ENCODE measurements around the gene SLC26A9. TPM values are rescaled to one million over a fixed set of nuclear protein-coding genes. Genes with fewer than 3 reads are reported as not detected.

Gene SLC26A9
- total RNA-seq, 1 donor from 2014 or later = 0.23 TPM

GRCh38 chr1:205973377-205974232, 30.3 kb upstream of the SLC26A9 start:
- no peak for DNase-seq (ENCODE audit: extremely low read depth, low read depth, low spot score)

DNA sequence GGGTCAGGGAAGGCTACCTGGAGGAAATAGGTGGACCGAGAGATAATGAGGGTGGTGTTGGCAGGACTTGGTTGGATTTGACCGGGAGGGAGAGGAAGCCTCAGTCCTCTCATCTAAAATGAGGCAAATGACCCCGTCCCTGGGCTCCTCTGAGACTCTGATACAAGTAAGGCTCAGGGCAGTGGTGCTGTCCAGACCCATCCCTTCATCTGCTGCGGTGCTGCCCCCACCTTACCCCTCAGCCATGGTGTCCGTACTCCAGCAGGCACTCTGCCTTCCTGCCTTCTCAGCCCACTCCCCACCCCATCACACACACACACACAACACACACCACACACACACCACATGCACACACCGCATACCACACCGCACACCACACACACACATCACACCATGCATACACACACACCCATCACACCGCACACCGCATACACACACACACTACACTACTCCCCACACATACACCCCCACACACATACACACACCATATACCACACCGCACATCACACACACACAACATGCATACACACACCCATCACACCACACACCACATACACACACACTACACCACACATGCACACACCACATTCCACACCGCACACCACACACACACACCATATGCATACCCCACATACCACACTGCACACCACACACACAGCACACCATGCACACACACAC, 29.4 kb upstream of the SLC26A9 start:
- no peak for DNase-seq (ENCODE audit: extremely low read depth, low read depth, low spot score)

- no peak for DNase-seq (ENCODE audit: extremely low read depth, low read depth, low spot score)
These were observed 28.8 kb upstream of the SLC26A9 start for GRCh38 chr1:205972081-205972480.

GRCh38 chr1:205971082-205971481, 27.8 kb upstream of the SLC26A9 start:
- no peak for DNase-seq (ENCODE audit: extremely low read depth, low read depth, low spot score)

- DNase-seq (ENCODE audit: extremely low read depth, low read depth, low spot score) = no peak
These were observed 27.2 kb upstream of the SLC26A9 start for GRCh38 chr1:205970486-205970885.

GRCh38 chr1:205969229-205969628, 26.0 kb upstream of the SLC26A9 start:
- no peak for DNase-seq (ENCODE audit: extremely low read depth, low read depth, low spot score)

DNA sequence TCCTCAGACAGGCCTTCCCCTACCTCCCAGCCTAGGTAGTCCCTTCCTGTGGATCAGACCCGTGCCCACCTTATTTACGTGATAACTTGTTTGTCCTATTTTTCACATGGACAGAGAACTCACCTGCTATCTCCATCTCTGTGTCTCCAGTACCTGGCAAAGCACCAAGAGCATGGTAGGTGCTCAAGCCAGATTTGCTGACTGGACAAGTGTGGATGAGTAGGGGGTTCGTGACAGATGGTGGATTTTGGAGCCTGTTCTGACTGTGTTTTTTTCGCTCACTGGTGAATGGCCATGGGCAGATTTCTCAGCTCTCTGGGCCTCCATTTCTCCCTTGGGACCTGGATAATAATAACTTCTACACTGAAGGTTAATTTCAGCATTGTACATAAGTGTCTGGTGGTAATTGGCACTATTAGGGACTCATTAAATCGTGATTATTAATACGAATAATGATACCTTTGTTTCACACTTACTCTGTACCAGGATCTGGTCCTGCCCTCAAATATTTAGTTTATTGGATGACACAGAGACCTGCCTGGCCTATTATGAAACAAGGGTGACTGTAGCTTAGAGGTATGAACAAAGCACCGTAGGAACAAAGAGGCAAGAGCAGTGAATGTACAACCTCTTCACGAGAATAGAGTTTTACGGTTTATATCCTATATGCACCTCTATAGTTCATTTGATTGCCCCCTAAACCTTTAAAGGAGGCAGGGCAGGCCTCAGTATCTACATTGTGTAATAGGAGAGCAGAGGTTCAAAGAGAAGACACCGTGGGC, 24.5 kb upstream of the SLC26A9 start:
- DNase-seq (ENCODE audit: extremely low read depth, low read depth, low spot score) = no peak

DNA sequence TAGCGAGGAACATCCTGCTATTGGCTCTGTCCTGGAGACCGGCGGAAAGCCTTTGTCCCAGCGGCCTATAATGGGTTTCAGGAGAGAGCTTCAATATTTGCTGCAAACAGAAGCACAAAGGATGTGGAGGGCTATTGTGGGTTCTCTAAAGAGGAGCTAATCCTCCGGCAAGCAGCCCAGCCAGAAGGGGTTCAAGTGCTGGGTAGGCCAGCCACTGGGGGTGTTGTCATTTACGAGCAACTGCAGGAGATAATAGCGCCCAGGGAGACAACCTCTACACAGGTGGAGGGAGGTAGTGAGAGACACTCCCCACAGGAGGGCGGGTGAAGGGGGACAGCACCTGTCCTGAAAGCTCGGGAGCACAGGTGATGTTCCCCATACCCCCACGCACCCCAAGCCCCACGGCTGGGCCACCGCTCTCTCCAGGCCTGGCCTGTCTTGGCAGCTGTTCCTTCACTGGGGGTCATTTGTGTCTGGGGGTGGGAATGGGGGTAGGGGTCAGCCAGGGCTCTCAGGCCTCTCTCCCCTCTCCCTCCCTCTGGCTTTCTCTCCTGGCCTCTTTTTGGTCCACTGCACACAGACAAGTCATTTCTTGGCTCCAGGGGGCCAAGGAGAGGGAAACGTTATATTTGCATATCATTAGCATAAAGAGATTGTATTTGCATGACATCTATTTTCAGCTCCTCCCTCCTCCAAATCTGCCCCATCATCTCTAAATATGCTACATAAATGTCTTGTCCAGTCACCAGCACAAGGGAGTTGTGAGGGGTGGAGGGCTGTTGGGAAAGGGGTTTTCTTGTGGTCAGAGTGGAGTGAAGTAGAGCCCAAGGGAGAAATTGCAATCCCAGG, 22.0 kb upstream of the SLC26A9 start:
- DNase-seq (ENCODE audit: extremely low read depth, low read depth, low spot score) = no peak

DNA sequence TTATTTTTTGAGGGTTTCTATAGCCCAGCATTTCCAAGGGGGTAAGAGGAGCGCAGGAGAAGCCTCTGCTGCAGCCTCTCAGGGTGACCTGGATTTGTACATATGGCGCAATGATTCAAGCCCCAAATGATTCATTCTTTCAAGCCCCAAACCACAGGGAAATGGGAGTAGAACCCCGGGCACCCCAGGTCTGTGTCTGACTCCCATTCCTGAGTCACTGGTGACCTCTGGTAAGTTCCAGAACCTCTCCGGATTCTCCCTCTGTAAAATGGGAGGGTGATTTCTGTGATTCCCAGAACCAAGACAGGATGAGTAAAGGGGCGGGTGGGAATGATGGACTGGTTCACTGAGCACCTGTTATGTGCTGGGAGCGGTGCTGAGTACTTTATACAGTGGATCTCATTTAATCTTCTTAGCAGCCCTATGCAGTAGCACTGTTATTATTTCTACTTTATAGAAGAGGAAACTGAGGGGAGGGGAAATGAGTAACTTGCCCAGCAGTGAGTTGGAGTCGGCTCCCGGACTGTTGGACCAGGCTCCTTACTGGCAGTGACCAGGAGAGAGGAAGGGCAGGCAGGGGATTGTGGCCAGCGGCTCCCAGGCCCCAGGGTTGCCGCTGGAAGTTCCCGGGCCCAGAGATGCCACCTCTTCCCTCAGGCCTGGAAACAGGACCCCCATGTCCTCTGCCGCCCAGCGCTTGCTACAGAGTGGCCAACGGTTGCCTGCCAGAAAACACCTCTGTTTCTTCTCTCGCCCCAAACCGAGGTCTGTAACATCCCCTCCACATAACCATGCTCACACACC, 20.3 kb upstream of the SLC26A9 start:
- no peak for DNase-seq (ENCODE audit: extremely low read depth, low read depth, low spot score)

DNA sequence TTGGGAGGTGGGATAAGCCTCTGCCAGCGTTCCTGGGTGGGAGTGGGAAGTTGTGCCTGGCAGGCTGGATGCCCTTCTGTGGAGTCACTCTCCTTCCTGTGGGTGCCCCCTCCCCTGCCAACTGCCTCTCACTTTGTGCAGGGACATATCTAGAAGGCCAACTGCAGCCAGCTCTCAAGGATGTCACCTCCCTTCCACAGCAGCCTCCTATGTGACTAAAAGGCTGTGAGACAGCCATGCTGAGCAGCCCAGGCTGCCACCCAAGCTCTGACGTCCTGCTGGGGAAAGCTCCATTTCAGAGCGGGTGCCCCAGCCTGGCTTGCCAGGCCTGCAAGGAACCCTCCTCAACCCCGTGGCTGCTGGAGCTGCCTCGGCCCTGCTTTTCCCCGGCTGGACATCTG, 19.6 kb upstream of the SLC26A9 start:
- DNase-seq (ENCODE audit: extremely low read depth, low read depth, low spot score) = no peak

- no peak for DNase-seq (ENCODE audit: extremely low read depth, low read depth, low spot score)
These were observed 18.9 kb upstream of the SLC26A9 start for GRCh38 chr1:205961991-205962820.

- no peak for DNase-seq (ENCODE audit: extremely low read depth, low read depth, low spot score)
These were observed 18.1 kb upstream of the SLC26A9 start for GRCh38 chr1:205961405-205961804.

DNA sequence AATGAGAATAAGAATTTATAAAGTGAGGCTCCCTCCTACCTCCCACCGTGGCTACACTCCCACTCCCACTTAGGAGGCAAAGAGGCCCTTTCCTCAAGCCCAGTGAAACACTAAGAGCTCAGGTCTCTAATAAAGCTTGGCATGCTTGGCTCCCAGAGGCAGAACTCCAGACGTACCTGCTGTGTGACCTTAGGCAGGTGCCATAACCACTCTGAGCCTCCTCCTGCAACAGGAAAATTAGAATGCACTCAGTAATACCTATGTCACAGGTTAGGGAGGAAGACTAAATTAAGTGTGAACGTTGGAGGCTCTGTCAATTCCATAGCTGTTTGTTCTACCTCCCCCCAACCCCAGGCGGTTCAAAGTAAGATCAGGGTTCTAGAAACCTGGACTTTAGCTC, 16.5 kb upstream of the SLC26A9 start:
- DNase-seq (ENCODE audit: extremely low read depth, low read depth, low spot score) = no peak

- no peak for DNase-seq (ENCODE audit: extremely low read depth, low read depth, low spot score)
These were observed 12.2 kb upstream of the SLC26A9 start for GRCh38 chr1:205955499-205955898.

- no peak for DNase-seq (ENCODE audit: extremely low read depth, low read depth, low spot score)
These were observed 11.7 kb upstream of the SLC26A9 start for GRCh38 chr1:205954819-205955404.

DNA sequence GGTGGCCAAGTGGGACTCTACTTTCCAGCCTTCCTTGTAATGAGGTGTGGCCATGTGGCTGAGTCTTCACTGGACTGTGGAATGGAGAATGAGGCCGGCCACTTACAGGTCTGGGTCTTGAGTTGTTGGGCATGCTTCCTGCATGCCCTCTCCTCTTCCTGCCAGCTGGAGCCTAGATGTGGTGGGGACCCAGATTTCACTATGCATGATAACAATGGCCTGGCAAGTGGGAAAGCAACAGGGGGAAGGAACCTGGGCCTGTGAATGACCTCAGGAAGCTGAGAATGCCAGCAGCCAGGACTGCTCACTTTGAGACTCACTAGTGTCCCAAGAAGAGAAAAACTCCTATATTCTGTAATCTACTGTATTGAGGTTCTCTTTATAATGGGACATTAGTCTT, 8.5 kb upstream of the SLC26A9 start:
- no peak for DNase-seq (ENCODE audit: extremely low read depth, low read depth, low spot score)

GRCh38 chr1:205950826-205951549, 7.7 kb upstream of the SLC26A9 start:
- DNase-seq (ENCODE audit: extremely low read depth, low read depth, low spot score) = no peak

GRCh38 chr1:205950280-205950679, 7.0 kb upstream of the SLC26A9 start:
- no peak for DNase-seq (ENCODE audit: extremely low read depth, low read depth, low spot score)
